Heart right ventricle (tissue), 16 donors: ENCODE measurements around the gene DAPK1. TPM values are rescaled to one million over a fixed set of nuclear protein-coding genes. Genes with fewer than 3 reads are reported as not detected.

Experiments used
- ATAC-seq, 8 donors: fragments of 200-7000 bp; cut with Tn5 transposase; one replicate each; pipeline ENCODE4 v1.9.1; 2020; ENCODE audit warnings: mild to moderate bottlenecking in 8 of 8, moderate library complexity in 8 of 8, moderate number of reproducible peaks in 1 of 8
- DNase-seq, 2 donors: peaks; one replicate each; pipeline ENCODE4 v3.0.0-alpha.2; 2020
- H3K27ac ChIP-seq, 10 donors: fragments of 200-600 bp; sonication (generic) in 2 of 10; one replicate each; pipeline versions ENCODE4 v1.5.0 to v1.8.0; 2020 to 2022; ENCODE audit warnings: mild to moderate bottlenecking in 3 of 10
- H3K27me3 ChIP-seq, 7 donors: fragments of 200-600 bp; one replicate each; pipeline ENCODE4 v1.8.0; 2021 to 2022; ENCODE audit warnings: mild to moderate bottlenecking in 2 of 7
- H3K36me3 ChIP-seq, 9 donors: fragments of 200-600 bp; sonication (generic) in 1 of 9; one replicate each; pipeline versions ENCODE4 v1.5.0 to v1.8.0; 2020 to 2022; ENCODE audit warnings: mild to moderate bottlenecking in 2 of 9
- H3K4me1 ChIP-seq, 9 donors: fragments of 200-600 bp; sonication (generic) in 1 of 9; one replicate each; pipeline versions ENCODE4 v1.5.0 to v1.8.0; 2020 to 2022; ENCODE audit warnings: mild to moderate bottlenecking in 4 of 9
- H3K4me3 ChIP-seq, 10 donors: fragments of 200-600 bp; sonication (generic) in 2 of 10; one replicate each; pipeline versions ENCODE4 v1.5.0 to v1.8.0; 2020 to 2022; ENCODE audit warnings: mild to moderate bottlenecking in 7 of 10, moderate library complexity in 2 of 10
- H3K9me3 ChIP-seq, 11 donors: fragments of 200-600 bp in 10 of 11; sonication (generic) in 2 of 11; one replicate each; pipeline versions ENCODE4 v1.5.0 to v1.8.0; 2013 to 2022; ENCODE audit warnings: mild to moderate bottlenecking in 2 of 11, control low read depth in 1 of 11, moderate library complexity in 1 of 11
- WGBS, 2 donors: extraction: QIAGEN DNeasy Blood & Tissue Kit; methylation state at CpG; one replicate each; pipeline ENCODE4 v1.1.7; 2013; ENCODE audit warnings: inconsistent platforms in 1 of 2; 5-methylcytosine and 5-hydroxymethylcytosine counted together
- intact Hi-C, 10 donors: fragments of 100-400 bp; cut with DNase I; formaldehyde crosslinking; loops; one replicate each; pipeline versions ENCODE4 v1.11.1 to v1.14.2; 2022
- polyA plus RNA-seq, 2 donors: library from polyadenylated mRNA; stranded (reverse); fragments of 200-250 nt; gene quantifications; one replicate each; pipeline ENCODE4 v1.2.3, GENCODE V29; 2013
- total RNA-seq, 10 donors: library from RNA; stranded (reverse); fragmentation: NEBNext Ultra II Directional in 3 of 10; extraction: Animal tissue kit (Norgen Biotek cat#: 25700) in 3 of 10; gene quantifications; one replicate each; pipeline versions ENCODE4 v1.2.1 to v1.2.4, GENCODE V29; 2021 to 2023
- TF ChIP-seq, protein P1 (sequence below), 9 donors: fragments of 200-600 bp; sonication (generic) in 2 of 9; IDR thresholded peaks; one replicate each; pipeline versions ENCODE4 v1.5.0 to v1.8.0; 2021 to 2022; ENCODE audit warnings: antibody characterized with exemption in 9 of 9, mild to moderate bottlenecking in 5 of 9, moderate library complexity in 1 of 9
- donor health status: Arrhythmogenic right ventricular cardiomyopathy.
- donor health status: ischemic (EF 13 %, LVEDD 7.1; RV severe dilation, severe dysfunction).
- donor health status: healthy with polysubstance abuse.
- donor health status: DM: no; HTN: yes; CAD: no.
- donor health status: DM: no; HTN: no; CAD: no.
- donor health status: ischemic (EF 25% LVEDD 6.9; RV normal size, moderate dysfunction).
- donor health status: ischemic (EF 25% LVEDD 5.7; RV mildly dilated, moderate dysfunction).
- donor health status: healthy.
- donor health status: DM: yes; HTN: yes; CAD: no.
- donor health status: Ischemic cardiomyopathy.
- donor health status: ischemic (EF 35%, LVEDD 5.7; RV mildly dilated, moderate dysfunction).
- donor health status: nonischemic (EF 11% LVEDD 7.7; RV severe dilation, severe dysfunction).
- donor health status: DM: yes; HTN: yes; CAD: no.
- donor health status: PGD.
- donor health status: ischemic (EF 29% LVEDD 5.4; RV normal size, mild dysfunction).
- donor health status: nonischemic (EF 23%, LVEDD 6.1; RV moderate dilation, normal function).

The DAPK1 gene
- total and polyA plus RNA-seq, 12 donors = 1.1 to 15.5 (median 4.2) TPM

DNA sequence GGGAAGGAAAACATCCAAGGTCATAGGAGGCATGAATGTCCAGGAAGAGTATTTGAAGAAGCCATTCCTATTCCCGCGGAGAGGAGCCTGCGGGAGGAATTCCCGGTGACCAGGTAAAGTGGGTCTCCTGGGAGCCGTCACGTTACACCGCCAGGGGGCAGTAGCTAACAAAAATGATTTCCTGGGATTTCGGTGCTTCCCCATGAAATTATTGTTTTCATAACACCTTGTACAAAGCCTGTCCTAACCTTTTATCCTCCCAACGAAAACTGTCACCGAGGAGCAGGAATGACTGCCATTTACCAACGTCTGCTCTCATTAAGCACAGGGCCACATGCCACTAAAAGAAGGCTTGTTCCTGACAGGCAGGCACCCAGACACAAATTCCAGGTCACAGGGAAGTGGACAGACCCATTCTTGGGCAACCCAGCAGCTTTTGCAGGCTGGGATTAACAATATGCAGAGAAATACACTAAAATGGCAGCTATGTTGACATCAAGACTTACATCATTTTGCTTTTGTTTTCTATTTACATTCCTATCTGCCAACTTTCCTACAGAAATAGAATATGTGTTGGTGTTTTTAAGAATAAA lies 187.1 kb downstream of the DAPK1 start:
- Histone ChIP-seq H3K9me3 (peaks cover 0 to 3% (median 0%) of the 10 kb centered on the region in 11 donors), H3K27ac (peak overlapping the region in 1 of 10 donors; percentile 79), H3K4me3 (no peak overlapping the region), H3K36me3 (peaks cover 0 to 14% (median 0%) of the 10 kb centered on the region in 9 donors), H3K27me3 (no peaks in the 10 kb centered on the region), H3K4me1 (peaks cover 0 to 27% (median 0%) of the 10 kb centered on the region in 9 donors)
- intact Hi-C loops = loop anchor here in 9 of 10 donors (1.0 to 10.0 kb wide), 5 partner anchors 128 to 890 kb away; no protein-coding TSS in a partner anchor
- TF ChIP-seq, protein P1, sequence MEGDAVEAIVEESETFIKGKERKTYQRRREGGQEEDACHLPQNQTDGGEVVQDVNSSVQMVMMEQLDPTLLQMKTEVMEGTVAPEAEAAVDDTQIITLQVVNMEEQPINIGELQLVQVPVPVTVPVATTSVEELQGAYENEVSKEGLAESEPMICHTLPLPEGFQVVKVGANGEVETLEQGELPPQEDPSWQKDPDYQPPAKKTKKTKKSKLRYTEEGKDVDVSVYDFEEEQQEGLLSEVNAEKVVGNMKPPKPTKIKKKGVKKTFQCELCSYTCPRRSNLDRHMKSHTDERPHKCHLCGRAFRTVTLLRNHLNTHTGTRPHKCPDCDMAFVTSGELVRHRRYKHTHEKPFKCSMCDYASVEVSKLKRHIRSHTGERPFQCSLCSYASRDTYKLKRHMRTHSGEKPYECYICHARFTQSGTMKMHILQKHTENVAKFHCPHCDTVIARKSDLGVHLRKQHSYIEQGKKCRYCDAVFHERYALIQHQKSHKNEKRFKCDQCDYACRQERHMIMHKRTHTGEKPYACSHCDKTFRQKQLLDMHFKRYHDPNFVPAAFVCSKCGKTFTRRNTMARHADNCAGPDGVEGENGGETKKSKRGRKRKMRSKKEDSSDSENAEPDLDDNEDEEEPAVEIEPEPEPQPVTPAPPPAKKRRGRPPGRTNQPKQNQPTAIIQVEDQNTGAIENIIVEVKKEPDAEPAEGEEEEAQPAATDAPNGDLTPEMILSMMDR (IDR thresholded peaks at IDR 0.05) = peak; percentile 57 to 83 (median 73)
- ATAC-seq (peak in 6 of 8 donors; percentile 9 to 76 (median 41)), DNase-seq (peak in 1 of 2 donors; percentile 24)
- WGBS, 2 donors = 35 to 37% methylated on average over 11 of the region's 11 CpGs

DNA sequence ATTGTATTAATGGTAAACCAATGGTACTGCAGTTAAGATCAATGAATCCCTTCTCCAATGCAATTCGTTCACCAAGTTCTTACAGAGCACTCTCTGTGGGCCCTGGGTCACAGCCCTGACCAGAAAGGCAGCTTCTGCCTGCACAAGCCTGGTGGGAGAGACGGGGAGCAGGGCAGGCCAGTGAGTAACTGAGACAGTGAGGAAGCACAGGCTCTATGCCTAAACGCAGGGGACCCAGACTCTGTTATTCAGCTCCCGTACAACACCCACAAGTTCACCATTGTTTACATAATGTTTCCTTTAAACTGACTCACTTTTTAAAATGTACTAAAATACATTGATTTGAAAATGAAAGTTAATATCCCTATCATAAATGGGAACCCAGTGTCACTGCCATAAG lies 187.8 kb downstream of the DAPK1 start:
- intact Hi-C loops = loop anchor here in 7 of 10 donors (2.0 to 10.0 kb wide), 3 partner anchors 127 to 889 kb away; no protein-coding TSS in a partner anchor
- Histone ChIP-seq H3K27me3 (no peaks in the 10 kb centered on the region), H3K4me3 (no peak overlapping the region), H3K36me3 (peaks cover 0 to 14% (median 0%) of the 10 kb centered on the region in 9 donors), H3K4me1 (peaks cover 0 to 27% (median 0%) of the 10 kb centered on the region in 9 donors), H3K27ac (peak overlapping the region in 1 of 10 donors; percentile 79), H3K9me3 (peaks cover 0 to 7% (median 0%) of the 10 kb centered on the region in 11 donors)
- 84 to 89% methylated on average over 4 of the region's 4 CpGs for WGBS, 2 donors
- DNase-seq = no peak
- ATAC-seq = no peak
- TF ChIP-seq, protein P1 (IDR thresholded peaks at IDR 0.05) = no peak

DNA sequence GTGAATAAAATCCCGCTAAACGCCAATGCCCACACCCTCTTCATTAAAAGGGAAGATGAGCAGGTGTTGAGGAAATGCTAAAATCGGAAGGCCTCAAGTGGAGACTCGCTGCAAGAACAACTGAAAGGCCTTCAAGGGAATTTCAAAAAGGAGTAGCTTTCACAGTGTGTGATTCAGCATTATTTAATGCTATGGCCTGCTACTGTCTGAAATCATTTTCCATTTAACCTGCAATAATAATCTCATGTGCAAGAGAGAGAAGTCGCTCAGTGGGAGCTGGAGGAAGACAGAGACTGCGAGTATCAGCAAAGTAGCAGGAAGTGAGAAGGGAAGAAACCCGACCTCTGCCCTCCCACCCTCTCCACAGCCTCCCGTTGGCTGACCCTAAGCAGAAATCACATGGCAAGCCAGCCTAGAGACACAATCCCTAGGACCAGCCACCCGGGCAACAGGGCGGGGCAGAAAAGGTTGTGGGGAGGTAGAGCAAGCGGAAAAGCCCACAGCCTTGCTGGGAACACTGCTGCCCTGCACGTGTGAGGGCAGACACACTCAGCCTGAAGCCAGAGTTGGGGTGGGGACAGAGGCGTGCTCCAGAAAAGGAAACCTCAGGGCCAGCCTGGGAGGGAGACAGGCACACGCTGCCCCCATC lies 188.3 kb downstream of the DAPK1 start:
- ATAC-seq (peak; percentile 53 to 79 (median 72)), DNase-seq (no peak)
- H3K36me3 ChIP-seq = peaks cover 0 to 14% (median 0%) of the 10 kb centered on the region in 9 donors
- no peak overlapping the region for H3K4me3 ChIP-seq
- intact Hi-C loops = loop anchor here in 7 of 10 donors (2.0 to 10.0 kb wide), 3 partner anchors 127 to 889 kb away; no protein-coding TSS in a partner anchor
- no peaks in the 10 kb centered on the region for H3K27me3 ChIP-seq
- peaks cover 0 to 27% (median 0%) of the 10 kb centered on the region in 9 donors for H3K4me1 ChIP-seq
- TF ChIP-seq, protein P1 (IDR thresholded peaks at IDR 0.05) = no peak
- H3K27ac ChIP-seq = peak overlapping the region in 3 of 10 donors; percentile 1 to 79 (median 7)
- WGBS, 2 donors = 66 to 70% methylated on average over 14 of the region's 14 CpGs
- peaks cover 0 to 7% (median 0%) of the 10 kb centered on the region in 11 donors for H3K9me3 ChIP-seq

DNA sequence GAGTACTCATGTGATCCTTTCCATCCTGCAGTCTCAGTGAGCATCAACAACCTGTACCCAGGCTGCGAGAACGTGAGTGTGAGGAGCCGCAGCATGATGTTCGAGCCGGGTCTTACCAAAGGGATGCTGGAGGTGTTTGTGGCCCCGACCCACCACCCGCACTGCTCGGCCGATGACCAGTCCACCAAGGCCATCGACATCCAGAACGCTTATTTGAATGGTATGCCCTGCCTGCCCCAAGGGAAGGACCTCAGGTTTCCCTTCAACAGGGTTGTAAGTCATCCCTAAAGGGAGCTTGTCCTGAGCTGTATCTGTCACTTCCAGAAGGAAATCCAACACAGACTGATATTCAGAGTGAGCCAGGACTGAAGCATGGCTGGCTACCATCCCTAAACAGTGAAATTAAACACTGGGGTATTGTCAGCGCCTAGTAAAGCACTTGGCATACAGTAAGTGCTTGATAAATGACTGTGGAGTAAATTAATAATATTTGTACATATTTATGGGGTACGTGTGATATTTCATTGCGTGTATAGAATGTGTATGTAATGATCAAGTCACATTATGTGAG lies 188.9 kb downstream of the DAPK1 start:
- WGBS, 2 donors = 95 to 97% methylated on average over 14 of the region's 14 CpGs
- peaks cover 0 to 27% (median 0%) of the 10 kb centered on the region in 9 donors for H3K4me1 ChIP-seq
- DNase-seq (no peak), ATAC-seq (peak in 2 of 8 donors; percentile 8 to 16)
- peaks cover 0 to 7% (median 0%) of the 10 kb centered on the region in 11 donors for H3K9me3 ChIP-seq
- H3K4me3 ChIP-seq = no peak overlapping the region
- no peaks in the 10 kb centered on the region for H3K27me3 ChIP-seq
- TF ChIP-seq, protein P1 (IDR thresholded peaks at IDR 0.05) = no peak
- peak overlapping the region in 2 of 10 donors; percentile 7 to 79 for H3K27ac ChIP-seq
- intact Hi-C loops = loop anchor here in 5 of 10 donors (2.0 to 10.0 kb wide), 3 partner anchors 126 to 888 kb away; no protein-coding TSS in a partner anchor
- H3K36me3 ChIP-seq = peaks cover 0 to 11% (median 0%) of the 10 kb centered on the region in 9 donors
